OCI-LY7 (cell line): Measurements from ENCODE around the gene ZBTB48. TPM values are rescaled to one million over a fixed set of nuclear protein-coding genes. Genes with fewer than 3 reads are reported as not detected.

Experiments used
- BruUV-seq: library from RNA; stranded (reverse); fragments of 400-500 nt; replicated peaks from 2 replicates; lab custom pipeline; 2021; lab: Mats Ljungman, UMichigan
- CTCF ChIA-PET: fragments of 300-600 bp; sonication (Branson Sonifier 250); formaldehyde crosslinking; loops from one replicate; lab custom pipeline; 2022; ENCODE audit warnings: antibody characterized with exemption; ENCODE audit not compliant: unreplicated experiment; lab: Charles Lee
- POLR2A ChIA-PET: fragments of 300-600 bp; sonication (Branson Sonifier 250); formaldehyde crosslinking; loops from one replicate; lab custom pipeline; 2022; ENCODE audit warnings: antibody characterized with exemption; lab: Charles Lee
- DNase-seq: peaks from one replicate; pipeline ENCODE4 v3.0.0-alpha.2; 2015; ENCODE audit warnings: low spot score
- H2AFZ ChIP-seq: fragments of 200-600 bp; sonication (generic), shearing (Covaris generic); 2 replicates; pipeline ENCODE4 v1.6.1; 2014; ENCODE audit warnings: mild to moderate bottlenecking, antibody characterized with exemption, low read length, moderate library complexity
- H3K27ac ChIP-seq: fragments of 200-600 bp; sonication (generic); 2 replicates; pipeline ENCODE4 v1.5.1; 2014; ENCODE audit warnings: mixed run types, low read depth, mild to moderate bottlenecking, moderate library complexity, low read length, inconsistent platforms; ENCODE audit not compliant: poor library complexity, severe bottlenecking
- H3K36me3 ChIP-seq: fragments of 200-600 bp; sonication (generic); 2 replicates; pipeline ENCODE4 v1.6.1; 2014; ENCODE audit warnings: mild to moderate bottlenecking, antibody characterized with exemption, low read length, moderate library complexity, mixed read lengths; ENCODE audit not compliant: insufficient read depth
- H3K4me1 ChIP-seq: fragments of 200-600 bp; sonication (generic); 2 replicates; pipeline ENCODE4 v1.5.1; 2014; ENCODE audit warnings: mild to moderate bottlenecking, low read length; ENCODE audit not compliant: insufficient read depth, poor library complexity, severe bottlenecking
- H3K4me2 ChIP-seq: fragments of 200-600 bp; sonication (generic); 2 replicates; pipeline ENCODE4 v1.6.1; 2014; ENCODE audit warnings: mild to moderate bottlenecking, low read length
- H3K4me3 ChIP-seq: fragments of 200-600 bp; sonication (generic); 2 replicates; pipeline ENCODE4 v1.5.1; 2014; ENCODE audit warnings: mild to moderate bottlenecking, low read depth, low read length; ENCODE audit not compliant: poor library complexity, severe bottlenecking
- H3K79me2 ChIP-seq: fragments of 200-600 bp; sonication (generic); 2 replicates; pipeline ENCODE4 v1.6.1; 2016; ENCODE audit warnings: low read depth, mild to moderate bottlenecking, low read length, moderate library complexity, mixed read lengths; ENCODE audit not compliant: insufficient read depth
- H3K9me2 ChIP-seq: fragments of 200-600 bp; sonication (generic); 2 replicates; pipeline ENCODE4 v1.6.1; 2016; ENCODE audit warnings: mild to moderate bottlenecking, low read length, mixed read lengths; ENCODE audit not compliant: insufficient read depth
- H3K9me3 ChIP-seq: fragments of 200-600 bp; sonication (generic); 2 replicates; pipeline ENCODE4 v1.6.1; 2014; ENCODE audit warnings: mild to moderate bottlenecking, mixed run types, low read length, mixed read lengths
- H4K20me1 ChIP-seq: fragments of 200-600 bp; sonication (generic); 2 replicates; pipeline ENCODE4 v1.6.1; 2014; ENCODE audit warnings: mild to moderate bottlenecking, antibody characterized with exemption, low read length, moderate library complexity, mixed read lengths; ENCODE audit not compliant: insufficient read depth
- CTCF ChIP-seq: fragments of 200-600 bp; sonication (generic); conservative IDR thresholded peaks from 2 replicates; pipeline ENCODE4 v1.5.1; 2014; ENCODE audit warnings: mild to moderate bottlenecking, antibody characterized with exemption, low read length, moderate library complexity, mixed read lengths
- EZH2phosphoT487 ChIP-seq: fragments of 200-600 bp; sonication (generic); IDR thresholded peaks from 2 replicates; pipeline ENCODE4 v1.6.1; 2018; ENCODE audit warnings: low read depth, borderline replicate concordance, mild to moderate bottlenecking, mixed run types, antibody characterized with exemption, low read length, moderate library complexity, mixed read lengths
- intact Hi-C: fragments of 100-400 bp; cut with micrococcal nuclease; formaldehyde crosslinking; loops from one replicate; pipeline ENCODE4 v1.10.0; 2022; ENCODE audit not compliant: unreplicated experiment
- total RNA-seq, 2 experiments: library from RNA; depleted of rRNA in 1 of 2; stranded (reverse); fragments of >200 nt in 1 of 2; shearing (Covaris generic) in 1 of 2; gene quantifications; 2 replicates each; pipeline ENCODE4 v1.2.3, GENCODE V29; 2014 to 2022

Gene ZBTB48
- total RNA-seq, 2 experiments from 2014 or later = 41.9 to 51.3 TPM

GRCh38 chr1:6613361-6614018 is 33.7 kb downstream of the ZBTB48 start, which contains the start of gene PHF13:
TSS of gene PHF13 (plus strand) at chr1:6613731. CDS start at chr1:6614067, 336 bp downstream.
- peak within 1 kb of the TSS; percentile 87 for H2AFZ ChIP-seq
- peaks cover 12% of the 10 kb centered on the region for H3K36me3 ChIP-seq
- peak within 1 kb of the TSS; percentile 94 for H3K4me3 ChIP-seq
- H3K27ac ChIP-seq = peak within 1 kb of the TSS; percentile 20
- peaks cover 12% of the 10 kb centered on the region for H3K79me2 ChIP-seq
- CTCF ChIA-PET = no interaction called here
- H3K9me3 ChIP-seq = no peaks in the 10 kb centered on the region
- peaks cover 6% of the 10 kb centered on the region; the same call in 1 of the 2 replicates for H4K20me1 ChIP-seq
- DNase-seq = peak; percentile 99
- no peaks in the 10 kb centered on the region for H3K9me2 ChIP-seq
- BruUV-seq = no TSS peak
- H3K4me2 ChIP-seq = peak within 1 kb of the TSS; percentile 87
- peaks cover 17% of the 10 kb centered on the region for H3K4me1 ChIP-seq
- intact Hi-C loops = loop anchor here (1.0 kb wide), 1 partner anchor 59 kb away; the partner anchor contains the start of gene NOL9
- POLR2A ChIA-PET = interaction anchor here (0.8 kb wide), 1 partner anchor 34 kb away, joined by 3 read pairs; the partner anchor contains the start of gene ZBTB48
- no peak for TF ChIP-seq EZH2phosphoT487
- TF ChIP-seq CTCF = no peak

- POLR2A ChIA-PET = interaction anchor here (0.8 kb wide), 1 partner anchor 35 kb away, joined by 3 read pairs; the partner anchor contains the start of gene ZBTB48
- Histone ChIP-seq H3K27ac (peak overlapping the region; percentile 20), H4K20me1 (peaks cover 6% of the 10 kb centered on the region; the same call in 1 of the 2 replicates), H3K4me1 (peaks cover 17% of the 10 kb centered on the region), H3K79me2 (peaks cover 12% of the 10 kb centered on the region), H3K4me3 (peak overlapping the region; percentile 94), H3K9me2 (no peaks in the 10 kb centered on the region), H3K9me3 (no peaks in the 10 kb centered on the region), H2AFZ (peak overlapping the region; percentile 53; the same call in 1 of the 2 replicates), H3K36me3 (peaks cover 19% of the 10 kb centered on the region), H3K4me2 (peak overlapping the region; percentile 81)
- TF ChIP-seq CTCF (no peak), EZH2phosphoT487 (no peak)
- intact Hi-C loops = no loop called here
- BruUV-seq = no TSS peak
- DNase-seq = peak; percentile 41
- CTCF ChIA-PET = no interaction called here
Measured at GRCh38 chr1:6614019-6614928, 34.5 kb downstream of the ZBTB48 start.
